ENCODE data around the gene CHST15. TPM values are rescaled to one million over a fixed set of nuclear protein-coding genes. Genes with fewer than 3 reads are reported as not detected.
A peak's percentile ranks its signal among the peaks of the same experiment; 100 is the strongest.

CHST15 gene
- total and polyA plus RNA-seq, 8 donors, result 2.6 to 30.4 (median 14.6) TPM

DNA sequence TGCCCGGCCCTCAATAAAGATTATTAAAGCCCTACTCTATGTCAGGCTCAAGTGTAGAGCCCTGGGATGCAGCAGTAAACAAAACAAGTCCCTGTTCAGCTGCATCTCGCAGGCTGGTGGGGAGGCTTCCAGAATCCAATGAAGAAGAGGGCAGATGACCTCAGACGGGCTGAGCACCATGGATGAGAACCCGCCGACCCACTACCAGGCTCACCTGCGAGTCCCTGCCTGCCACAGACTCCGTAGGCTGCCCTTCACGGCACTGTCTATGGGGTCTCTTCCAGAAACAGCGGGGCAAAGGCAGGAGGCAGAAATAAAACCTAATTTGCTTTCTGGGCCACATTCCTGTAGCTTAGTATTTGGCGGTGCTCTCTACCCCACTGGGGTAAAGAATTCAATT is 22.7 kb downstream of the CHST15 start:
- H3K27ac ChIP-seq, result no peak overlapping the region
- WGBS, 5 donors, result 78 to 91% (median 90%) methylated on average over 10 of the region's 10 CpGs
- no peak for DNase-seq
- H3K9me3 ChIP-seq, result no peaks in the 10 kb centered on the region
- H3K4me1 ChIP-seq, result peaks cover 7 to 51% (median 27%) of the 10 kb centered on the region in 4 donors
- H3K36me3 ChIP-seq, result no peaks in the 10 kb centered on the region
- H3K27me3 ChIP-seq, result no peaks in the 10 kb centered on the region
- no peak for TF ChIP-seq POLR2AphosphoS5 (IDR thresholded peaks at IDR 0.05)
- TF ChIP-seq EP300 (IDR thresholded peaks at IDR 0.05), result no peak
- TF ChIP-seq, protein P1, sequence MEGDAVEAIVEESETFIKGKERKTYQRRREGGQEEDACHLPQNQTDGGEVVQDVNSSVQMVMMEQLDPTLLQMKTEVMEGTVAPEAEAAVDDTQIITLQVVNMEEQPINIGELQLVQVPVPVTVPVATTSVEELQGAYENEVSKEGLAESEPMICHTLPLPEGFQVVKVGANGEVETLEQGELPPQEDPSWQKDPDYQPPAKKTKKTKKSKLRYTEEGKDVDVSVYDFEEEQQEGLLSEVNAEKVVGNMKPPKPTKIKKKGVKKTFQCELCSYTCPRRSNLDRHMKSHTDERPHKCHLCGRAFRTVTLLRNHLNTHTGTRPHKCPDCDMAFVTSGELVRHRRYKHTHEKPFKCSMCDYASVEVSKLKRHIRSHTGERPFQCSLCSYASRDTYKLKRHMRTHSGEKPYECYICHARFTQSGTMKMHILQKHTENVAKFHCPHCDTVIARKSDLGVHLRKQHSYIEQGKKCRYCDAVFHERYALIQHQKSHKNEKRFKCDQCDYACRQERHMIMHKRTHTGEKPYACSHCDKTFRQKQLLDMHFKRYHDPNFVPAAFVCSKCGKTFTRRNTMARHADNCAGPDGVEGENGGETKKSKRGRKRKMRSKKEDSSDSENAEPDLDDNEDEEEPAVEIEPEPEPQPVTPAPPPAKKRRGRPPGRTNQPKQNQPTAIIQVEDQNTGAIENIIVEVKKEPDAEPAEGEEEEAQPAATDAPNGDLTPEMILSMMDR (IDR thresholded peaks at IDR 0.05), result no peak
- no peak for TF ChIP-seq POLR2A (IDR thresholded peaks at IDR 0.05)
- intact Hi-C loops (cut with DNase I; ENCODE audit: low total_unique reads), result no loop called here
- no peak overlapping the region for H3K4me3 ChIP-seq

DNA sequence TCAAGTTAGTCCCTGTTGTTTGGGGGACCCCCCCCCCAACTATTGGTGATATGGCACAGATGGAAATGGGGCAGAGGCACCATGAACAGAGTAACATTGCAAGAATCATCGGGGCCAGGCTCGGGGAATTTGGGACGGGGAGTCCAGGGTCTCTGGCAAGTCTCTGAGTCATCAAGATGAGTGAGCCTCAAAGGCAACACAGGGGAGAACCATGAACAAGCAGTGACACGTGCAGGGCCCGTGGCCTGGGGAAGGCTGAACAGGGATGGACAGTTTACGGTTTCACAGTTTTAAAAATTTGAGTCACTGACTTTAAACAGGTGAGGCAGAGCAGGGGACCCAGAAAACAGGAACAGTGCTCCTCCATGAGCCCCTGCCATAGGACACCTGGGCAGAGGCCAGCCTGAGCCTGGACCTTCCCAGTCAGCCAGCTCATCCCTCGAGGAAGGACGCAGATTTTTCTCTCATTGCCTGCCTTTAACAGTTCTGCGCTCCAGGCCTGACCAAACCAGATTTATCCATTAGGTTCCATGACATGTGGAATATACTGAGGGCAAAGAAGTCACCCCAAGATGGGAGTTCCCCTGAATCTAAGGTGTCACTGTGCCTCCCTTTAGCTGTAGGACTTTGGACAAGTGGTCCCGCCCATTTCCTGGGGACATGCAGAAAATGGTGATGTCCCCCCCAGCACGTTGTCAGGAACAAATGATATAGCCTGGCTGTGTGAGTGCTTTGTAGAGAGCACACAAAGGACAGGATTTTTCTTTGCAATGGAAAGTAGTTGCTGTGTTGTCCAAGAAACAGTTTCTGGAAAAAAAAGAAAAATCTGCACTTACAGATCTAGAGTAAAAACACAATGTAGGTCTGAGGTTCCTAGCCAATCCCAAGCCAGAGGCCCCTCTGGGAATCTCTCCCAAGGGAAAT is 23.8 kb downstream of the CHST15 start:
- no peak for DNase-seq
- intact Hi-C loops (cut with DNase I; ENCODE audit: low total_unique reads), result no loop called here
- Histone ChIP-seq H3K4me1 (peaks cover 6 to 51% (median 25%) of the 10 kb centered on the region in 4 donors), H3K9me3 (no peaks in the 10 kb centered on the region), H3K27ac (no peak overlapping the region), H3K36me3 (no peaks in the 10 kb centered on the region), H3K4me3 (no peak overlapping the region), H3K27me3 (no peaks in the 10 kb centered on the region)
- TF ChIP-seq, protein P1 (IDR thresholded peaks at IDR 0.05), result no peak
- TF ChIP-seq POLR2AphosphoS5 (IDR thresholded peaks at IDR 0.05), result no peak
- 85 to 92% (median 87%) methylated on average over 11 of the region's 11 CpGs for WGBS, 5 donors

DNA sequence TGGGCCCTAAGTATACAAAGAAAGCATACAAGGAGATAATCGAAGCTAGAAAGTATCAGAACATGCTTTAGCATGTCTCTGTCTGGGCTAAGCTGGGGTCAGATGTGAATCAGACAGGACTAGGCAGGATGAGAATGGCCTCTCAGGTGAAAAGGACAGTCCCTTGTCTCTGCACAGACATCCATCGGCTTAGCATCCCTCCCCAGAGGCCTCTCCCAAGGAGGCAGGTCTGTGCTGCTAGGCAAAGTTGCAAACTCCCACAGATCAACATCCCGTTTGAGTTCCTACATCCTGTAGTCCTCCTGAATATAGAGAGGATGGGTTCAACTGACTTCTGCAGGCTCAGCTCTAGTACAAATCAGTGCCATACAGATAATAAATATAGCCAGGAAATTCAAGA is 24.5 kb downstream of the CHST15 start:
- no peaks in the 10 kb centered on the region for H3K36me3 ChIP-seq
- H3K27me3 ChIP-seq, result no peaks in the 10 kb centered on the region
- H3K4me3 ChIP-seq, result no peak overlapping the region
- no peak for DNase-seq
- peaks cover 12 to 52% (median 30%) of the 10 kb centered on the region in 4 donors for H3K4me1 ChIP-seq
- H3K9me3 ChIP-seq, result no peaks in the 10 kb centered on the region
- H3K27ac ChIP-seq, result no peak overlapping the region
- intact Hi-C loops (cut with DNase I; ENCODE audit: low total_unique reads), result no loop called here
- TF ChIP-seq POLR2A (IDR thresholded peaks at IDR 0.05), result no peak
- TF ChIP-seq, protein P1 (IDR thresholded peaks at IDR 0.05), result no peak
- TF ChIP-seq POLR2AphosphoS5 (IDR thresholded peaks at IDR 0.05), result no peak
- TF ChIP-seq EP300 (IDR thresholded peaks at IDR 0.05), result no peak
- 77 to 84% (median 83%) methylated on average over 3 of the region's 3 CpGs for WGBS, 5 donors

DNA sequence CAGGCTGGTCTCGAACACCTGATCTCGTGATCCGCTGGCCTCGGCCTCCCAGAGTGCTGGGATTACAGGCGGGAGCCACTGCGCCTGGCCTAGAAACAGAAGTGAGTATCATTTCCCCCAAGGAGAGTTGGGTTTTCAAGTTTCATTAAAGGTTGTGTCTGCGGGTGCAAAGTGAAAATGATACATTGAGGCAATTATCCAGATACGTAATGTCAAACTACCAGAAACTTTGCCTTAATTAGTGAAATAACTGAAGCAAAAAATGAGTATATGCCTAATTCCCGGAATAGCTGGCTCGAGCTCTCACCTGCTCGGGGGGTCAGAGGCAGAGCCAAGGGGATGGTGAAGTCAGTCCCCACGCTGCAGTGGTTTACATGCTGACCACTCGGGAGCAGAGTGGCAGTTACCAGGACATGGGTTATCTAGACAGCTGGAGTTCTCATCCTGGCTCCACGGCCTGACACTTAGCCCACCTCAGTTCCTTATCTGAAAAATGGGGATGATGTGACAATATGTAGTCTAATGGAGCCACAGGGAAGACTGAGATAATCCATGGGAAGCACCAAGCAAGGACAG is 25.5 kb downstream of the CHST15 start:
- Histone ChIP-seq H3K36me3 (no peaks in the 10 kb centered on the region), H3K9me3 (no peaks in the 10 kb centered on the region), H3K27ac (peak overlapping the region in 2 of 5 donors; percentile 33 to 83), H3K27me3 (no peaks in the 10 kb centered on the region), H3K4me3 (no peak overlapping the region), H3K4me1 (peaks cover 14 to 61% (median 39%) of the 10 kb centered on the region in 4 donors)
- TF ChIP-seq POLR2A (IDR thresholded peaks at IDR 0.05), result no peak
- TF ChIP-seq, protein P1 (IDR thresholded peaks at IDR 0.05), result no peak
- intact Hi-C loops (cut with DNase I; ENCODE audit: low total_unique reads), result no loop called here
- WGBS, 5 donors, result 85 to 96% (median 91%) methylated on average over 13 to 14 of the region's 14 CpGs
- DNase-seq, result no peak
